ENCODE results near the gene SKP1.
A peak's percentile ranks its signal among the peaks of the same experiment; 100 is the strongest.

The SKP1 gene

GRCh38 chr5:134122530-134122929 lies 54.2 kb downstream of the SKP1 start:
- DNase-seq, result no peak
- TF ChIP-seq POLR2A (IDR thresholded peaks at IDR 0.05; ENCODE audit: low read length) (no peak), GATA1 (IDR thresholded peaks at IDR 0.05; ENCODE audit: low read depth, low read length) (no peak)

- TF ChIP-seq POLR2A (IDR thresholded peaks at IDR 0.05; ENCODE audit: low read length) (no peak), GATA1 (IDR thresholded peaks at IDR 0.05; ENCODE audit: low read depth, low read length) (no peak)
Observed at GRCh38 chr5:134120386-134121138, 56.2 kb downstream of the SKP1 start.

GRCh38 chr5:134119720-134120119 lies 57.0 kb downstream of the SKP1 start:
- DNase-seq, result no peak
- TF ChIP-seq POLR2A (IDR thresholded peaks at IDR 0.05; ENCODE audit: low read length) (no peak), GATA1 (IDR thresholded peaks at IDR 0.05; ENCODE audit: low read depth, low read length) (no peak)

More at GRCh38 chr5:134120386-134121138, 56.2 kb downstream of the SKP1 start:
- DNase-seq, result no peak

DNA sequence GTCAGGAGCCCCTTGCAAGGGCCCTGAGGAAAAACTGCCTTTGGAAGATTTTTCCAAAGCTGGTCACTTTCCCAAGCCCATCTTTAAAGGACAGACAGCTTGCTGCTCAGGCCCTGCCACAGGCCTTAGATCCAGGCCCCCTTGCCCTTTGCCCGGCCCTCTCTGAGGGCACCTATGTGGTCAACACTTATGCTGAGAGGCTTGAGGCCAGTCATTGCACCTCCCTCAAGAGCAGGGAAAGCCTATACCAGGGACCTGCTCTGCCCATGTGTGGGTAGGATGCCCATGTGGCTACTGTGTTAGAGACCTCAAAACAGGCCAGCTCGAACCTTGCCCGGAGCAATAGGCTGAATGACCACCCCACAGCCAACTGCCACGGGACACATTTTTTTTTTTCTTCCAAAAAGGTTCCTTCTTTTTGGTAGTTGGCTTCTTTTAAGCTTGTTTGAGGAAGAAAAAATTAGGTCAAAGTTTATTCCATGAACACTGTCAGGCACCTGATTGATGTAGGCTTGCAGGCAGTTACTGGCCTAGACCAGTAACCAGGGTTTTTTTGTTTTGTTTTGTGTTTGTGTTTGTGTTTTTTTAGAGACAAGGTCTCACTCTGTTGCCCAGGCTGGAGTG lies 58.4 kb downstream of the SKP1 start:
- TF ChIP-seq GATA1 (IDR thresholded peaks at IDR 0.05; ENCODE audit: low read depth, low read length) (no peak), POLR2A (IDR thresholded peaks at IDR 0.05; ENCODE audit: low read length) (no peak)
- no peak for DNase-seq

DNA sequence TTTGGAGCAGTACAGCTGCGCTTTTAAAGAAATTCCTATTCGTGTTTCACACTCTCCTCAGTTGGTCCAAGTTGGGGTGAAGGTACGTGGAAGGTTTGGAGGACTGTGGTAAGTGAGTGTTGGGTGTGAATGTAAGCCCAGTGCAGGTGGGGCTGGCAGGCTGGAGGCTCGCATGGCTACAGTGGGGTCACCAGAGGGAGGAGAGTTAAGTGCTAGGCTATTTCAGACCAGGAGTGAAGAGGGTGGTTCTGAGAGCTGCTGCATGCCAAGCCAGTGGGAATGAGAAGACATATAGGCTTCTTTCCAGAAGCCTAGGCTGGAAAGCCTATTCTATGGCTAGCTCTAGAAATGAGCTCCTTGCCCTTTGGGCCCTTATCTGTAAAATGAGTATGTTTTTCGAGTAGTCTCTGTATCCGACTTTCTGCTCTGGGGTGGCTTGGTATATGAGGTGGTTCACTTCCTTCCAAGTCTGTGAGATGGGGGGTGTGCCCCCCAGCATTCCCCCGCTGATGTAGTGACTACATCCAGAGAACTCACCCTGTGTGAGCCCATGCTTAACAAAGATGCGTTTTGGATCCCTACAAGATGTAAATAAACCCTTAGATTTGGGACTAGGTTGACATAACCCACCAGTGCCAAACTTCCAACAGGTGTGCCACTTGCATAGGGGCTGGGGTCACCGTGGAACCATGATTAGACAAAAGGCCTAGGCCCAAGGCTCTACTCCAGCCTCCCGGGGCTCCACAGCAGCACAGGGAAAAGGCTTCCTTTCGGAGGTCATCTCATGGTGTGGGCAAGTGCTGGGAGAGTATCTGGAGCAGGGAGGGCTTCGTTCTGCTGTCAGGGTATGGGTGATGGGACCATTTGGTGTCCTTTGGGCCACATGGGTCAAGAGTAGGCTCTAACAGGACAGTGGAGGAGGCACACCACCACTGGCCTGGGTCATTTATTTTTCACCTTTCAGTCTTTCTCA lies 59.7 kb downstream of the SKP1 start:
- TF ChIP-seq POLR2A (IDR thresholded peaks at IDR 0.05; ENCODE audit: low read length), result no peak
- DNase-seq, result no peak

GRCh38 chr5:134116286-134116685 lies 60.5 kb downstream of the SKP1 start:
- TF ChIP-seq GATA1 (IDR thresholded peaks at IDR 0.05; ENCODE audit: low read depth, low read length) (no peak), POLR2A (IDR thresholded peaks at IDR 0.05; ENCODE audit: low read length) (no peak)
- no peak for DNase-seq

- no peak for DNase-seq
- no peak for TF ChIP-seq GATA1 (IDR thresholded peaks at IDR 0.05; ENCODE audit: low read depth, low read length)
- no peak for TF ChIP-seq POLR2A (IDR thresholded peaks at IDR 0.05; ENCODE audit: low read length)
Observed at GRCh38 chr5:134115806-134116175, 61.0 kb downstream of the SKP1 start.

- peak; percentile 34 to 44 for DNase-seq
- TF ChIP-seq GATA1 (IDR thresholded peaks at IDR 0.05; ENCODE audit: low read depth, low read length), result no peak
- no peak for TF ChIP-seq POLR2A (IDR thresholded peaks at IDR 0.05; ENCODE audit: low read length)
Observed at GRCh38 chr5:134114886-134115805, 61.6 kb downstream of the SKP1 start.

- no peak for TF ChIP-seq GATA1 (IDR thresholded peaks at IDR 0.05; ENCODE audit: low read depth, low read length)
- no peak for TF ChIP-seq POLR2A (IDR thresholded peaks at IDR 0.05; ENCODE audit: low read length)
- peak; percentile 75 to 89 for DNase-seq
Observed at GRCh38 chr5:134113902-134114875, 62.6 kb downstream of the SKP1 start, which contains the start of gene TCF7. Gene TCF7 (plus strand): TSS chr5:134114681. CDS start chr5:134114907, 226 bp downstream.

GRCh38 chr5:134113363-134113889 lies 63.3 kb downstream of the SKP1 start:
- no peak for DNase-seq
- no peak for TF ChIP-seq POLR2A (IDR thresholded peaks at IDR 0.05; ENCODE audit: low read length)
- TF ChIP-seq GATA1 (IDR thresholded peaks at IDR 0.05; ENCODE audit: low read depth, low read length), result no peak

- no peak for DNase-seq
Observed at GRCh38 chr5:134112726-134113362, 63.9 kb downstream of the SKP1 start.

More at GRCh38 chr5:134112726-134113362, 63.9 kb downstream of the SKP1 start:
- TF ChIP-seq GATA1 (IDR thresholded peaks at IDR 0.05; ENCODE audit: low read depth, low read length) (no peak), POLR2A (IDR thresholded peaks at IDR 0.05; ENCODE audit: low read length) (no peak)
